NOMO-1 treated with DMSO at 0.1 percent for 48 hours (cell line): ENCODE measurements around the gene RANBP17.
"Not testable (repeated sequence)": the region's sequence is repeated elsewhere in the genome, so short reads cannot be mapped to it uniquely, and the experiment has no call there.

ENCODE experiments used
- DNase-seq: peaks from one replicate; lab custom pipeline; 2025; ENCODE audit not compliant: unreplicated experiment; lab: John Stamatoyannopoulos, UW

The RANBP17 gene

GRCh38 chr5:170937914-170938313, 76.1 kb downstream of the RANBP17 start:
- no peak for DNase-seq

- DNase-seq = no peak
Observed at GRCh38 chr5:170939178-170939577, 77.4 kb downstream of the RANBP17 start.

GRCh38 chr5:170941788-170942187, 80.0 kb downstream of the RANBP17 start:
- no peak for DNase-seq

- no peak for DNase-seq
Observed at GRCh38 chr5:170945275-170945674, 83.5 kb downstream of the RANBP17 start.

GRCh38 chr5:170960567-170960966, 98.7 kb downstream of the RANBP17 start:
- no peak for DNase-seq

- no peak for DNase-seq
Observed at GRCh38 chr5:170963521-170963920, 101.7 kb downstream of the RANBP17 start.

GRCh38 chr5:170974461-170974860, 112.6 kb downstream of the RANBP17 start:
- DNase-seq = peak; percentile 52

GRCh38 chr5:170980261-170980660, 118.4 kb downstream of the RANBP17 start:
- DNase-seq = not testable (repeated sequence)

GRCh38 chr5:170985486-170985885, 123.7 kb downstream of the RANBP17 start:
- DNase-seq = no peak

GRCh38 chr5:170986598-170986997, 124.8 kb downstream of the RANBP17 start:
- DNase-seq = no peak

GRCh38 chr5:170993476-170993875, 131.7 kb downstream of the RANBP17 start:
- no peak for DNase-seq

- DNase-seq = no peak
Observed at GRCh38 chr5:171010086-171010485, 148.3 kb downstream of the RANBP17 start.

GRCh38 chr5:171010816-171011215, 149.0 kb downstream of the RANBP17 start:
- DNase-seq = peak; percentile 47

GRCh38 chr5:171023508-171023907, 161.7 kb downstream of the RANBP17 start:
- no peak for DNase-seq

GRCh38 chr5:171024084-171024483, 162.3 kb downstream of the RANBP17 start:
- no peak for DNase-seq

GRCh38 chr5:171029401-171029800, 167.6 kb downstream of the RANBP17 start:
- no peak for DNase-seq

GRCh38 chr5:171031977-171032376, 170.2 kb downstream of the RANBP17 start:
- DNase-seq = no peak

GRCh38 chr5:171032435-171032973, 170.7 kb downstream of the RANBP17 start:
- DNase-seq = no peak

- not testable (repeated sequence) for DNase-seq
Observed at GRCh38 chr5:171041893-171042292, 180.1 kb downstream of the RANBP17 start.

- DNase-seq = no peak
Observed at GRCh38 chr5:171050916-171051315, 189.1 kb downstream of the RANBP17 start.

GRCh38 chr5:171055875-171056454, 194.1 kb downstream of the RANBP17 start:
- DNase-seq = no peak

- DNase-seq = no peak
Observed at GRCh38 chr5:171067540-171068130, 205.8 kb downstream of the RANBP17 start.

GRCh38 chr5:171074747-171075146, 212.9 kb downstream of the RANBP17 start:
- no peak for DNase-seq
